ENCODE data around the gene RARG. TPM values are rescaled to one million over a fixed set of nuclear protein-coding genes. Genes with fewer than 3 reads are reported as not detected.
A peak's percentile ranks its signal among the peaks of the same experiment; 100 is the strongest.

The RARG gene
- total RNA-seq, 1 donor from 2014 or later, result 10.1 TPM

DNA sequence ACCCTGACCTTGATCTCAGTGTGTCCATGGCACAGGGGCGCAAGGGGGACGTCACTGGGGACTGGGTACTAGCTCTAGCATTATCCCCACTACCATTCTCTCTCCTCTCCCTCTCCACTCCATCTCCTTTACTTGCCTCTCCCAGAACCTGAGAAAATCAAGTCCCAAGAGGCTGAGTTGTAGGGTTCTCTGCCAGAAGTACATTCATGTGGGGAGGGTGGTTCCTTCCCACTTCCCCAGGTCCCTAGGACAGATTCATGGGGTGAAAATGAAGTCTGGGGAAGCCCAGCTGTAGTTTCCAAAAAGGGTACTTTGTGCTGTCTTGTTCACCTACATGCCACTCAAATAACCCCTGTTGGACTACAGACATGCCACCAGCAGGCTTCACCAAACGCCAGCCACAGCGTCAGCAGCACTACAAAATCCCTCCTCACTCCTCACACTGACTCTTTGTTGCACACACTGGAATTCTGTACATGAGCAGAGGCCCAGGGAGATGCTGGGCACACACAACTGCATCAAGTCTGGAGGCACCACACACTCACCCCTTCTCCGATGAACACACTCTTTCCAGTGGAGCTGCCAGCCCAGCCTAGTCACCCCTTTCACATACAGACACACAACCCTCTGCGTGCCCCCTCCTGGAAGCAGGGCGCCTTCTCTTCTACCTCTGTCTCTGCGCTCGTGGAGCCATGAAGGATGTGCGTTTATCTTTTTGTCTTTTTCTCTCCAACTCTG is 6.9 kb downstream of the RARG start:
- no peak overlapping the region for H3K27ac ChIP-seq (ENCODE audit: low read depth, low read length)
- Mint-ChIP-seq H3K9me3 (ENCODE audit: unreplicated experiment) (no peaks in the 10 kb centered on the region), H3K27me3 (ENCODE audit: low read depth, unreplicated experiment) (peaks cover 8% of the 10 kb centered on the region), H3K4me1 (ENCODE audit: low read depth, unreplicated experiment) (peaks cover 37% of the 10 kb centered on the region), H3K27ac (ENCODE audit: unreplicated experiment) (peak overlapping the region; percentile 74), H3K4me3 (ENCODE audit: unreplicated experiment) (peak overlapping the region; percentile 60), H3K36me3 (ENCODE audit: low read depth, unreplicated experiment) (peaks cover 9% of the 10 kb centered on the region)
- H3K9ac ChIP-seq (ENCODE audit: low read length), result no peak overlapping the region
- no peak overlapping the region for H2AFZ ChIP-seq (ENCODE audit: low read depth, low read length)
- H3K4me1 ChIP-seq (ENCODE audit: insufficient read depth, low read length), result peaks cover 35% of the 10 kb centered on the region
- H4K20me1 ChIP-seq (ENCODE audit: insufficient read depth, low read length), result no peaks in the 10 kb centered on the region
- DNase-seq (ENCODE audit: low read depth) (peak; percentile 27), FAIRE-seq (no peak)
- H3K79me2 ChIP-seq (ENCODE audit: insufficient read depth, low read length), result no peaks in the 10 kb centered on the region
- no peak overlapping the region for H3K4me3 ChIP-seq (ENCODE audit: insufficient read depth, low read depth, low read length)
- TF ChIP-seq, protein P1, sequence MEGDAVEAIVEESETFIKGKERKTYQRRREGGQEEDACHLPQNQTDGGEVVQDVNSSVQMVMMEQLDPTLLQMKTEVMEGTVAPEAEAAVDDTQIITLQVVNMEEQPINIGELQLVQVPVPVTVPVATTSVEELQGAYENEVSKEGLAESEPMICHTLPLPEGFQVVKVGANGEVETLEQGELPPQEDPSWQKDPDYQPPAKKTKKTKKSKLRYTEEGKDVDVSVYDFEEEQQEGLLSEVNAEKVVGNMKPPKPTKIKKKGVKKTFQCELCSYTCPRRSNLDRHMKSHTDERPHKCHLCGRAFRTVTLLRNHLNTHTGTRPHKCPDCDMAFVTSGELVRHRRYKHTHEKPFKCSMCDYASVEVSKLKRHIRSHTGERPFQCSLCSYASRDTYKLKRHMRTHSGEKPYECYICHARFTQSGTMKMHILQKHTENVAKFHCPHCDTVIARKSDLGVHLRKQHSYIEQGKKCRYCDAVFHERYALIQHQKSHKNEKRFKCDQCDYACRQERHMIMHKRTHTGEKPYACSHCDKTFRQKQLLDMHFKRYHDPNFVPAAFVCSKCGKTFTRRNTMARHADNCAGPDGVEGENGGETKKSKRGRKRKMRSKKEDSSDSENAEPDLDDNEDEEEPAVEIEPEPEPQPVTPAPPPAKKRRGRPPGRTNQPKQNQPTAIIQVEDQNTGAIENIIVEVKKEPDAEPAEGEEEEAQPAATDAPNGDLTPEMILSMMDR (IDR thresholded peaks at IDR 0.05; ENCODE audit: insufficient read depth, low read depth, low read length), result no peak
- TF ChIP-seq EZH2 (IDR thresholded peaks at IDR 0.05; ENCODE audit: insufficient read depth, low read length), result no peak
- no peak overlapping the region for H3K4me2 ChIP-seq (ENCODE audit: low read length)
- no peaks in the 10 kb centered on the region for H3K27me3 ChIP-seq (ENCODE audit: insufficient read depth, low read length)
- no peaks in the 10 kb centered on the region for H3K36me3 ChIP-seq (ENCODE audit: insufficient read depth, low read length)
- no peaks in the 10 kb centered on the region for H3K9me3 ChIP-seq (ENCODE audit: insufficient read depth, low read depth, low read length)

DNA sequence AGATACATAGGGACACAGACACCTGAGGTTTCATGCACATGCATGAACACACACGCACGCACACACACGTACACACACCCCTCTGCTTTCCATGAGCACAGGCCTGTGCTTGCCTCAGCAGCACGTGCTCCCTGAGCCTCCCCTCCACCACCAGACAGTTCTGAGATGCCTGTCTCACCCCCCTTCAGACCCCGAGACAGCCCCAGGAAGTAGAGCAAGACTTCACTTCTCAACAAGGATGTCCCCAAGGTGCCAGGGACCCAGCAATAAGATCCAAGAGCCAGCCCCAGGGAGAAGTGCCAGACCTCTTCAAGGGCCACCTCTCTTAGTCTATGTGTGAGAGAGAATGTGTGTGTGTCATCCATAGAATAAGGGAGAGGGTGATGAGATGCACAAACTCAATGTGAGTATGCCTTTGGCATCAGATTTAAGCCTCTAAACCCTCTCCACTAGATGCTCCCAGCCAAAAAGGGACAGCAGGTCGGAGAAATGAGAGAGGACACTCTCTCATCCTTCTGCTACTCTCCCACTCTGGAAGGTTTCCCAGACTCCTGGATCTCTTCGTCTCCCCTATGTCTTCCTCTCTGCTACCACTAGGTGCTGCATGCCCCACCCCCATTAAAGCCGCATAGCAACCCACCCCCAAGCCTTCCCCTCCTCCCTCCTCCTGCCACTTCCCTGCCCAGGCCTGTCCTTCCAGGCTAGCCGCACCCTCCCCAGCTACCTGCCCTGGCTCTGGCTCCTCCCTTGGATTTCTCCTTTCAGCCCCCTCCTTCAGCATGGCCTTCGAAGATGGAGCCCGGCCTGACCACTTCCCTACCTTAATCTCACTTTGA is 7.7 kb downstream of the RARG start:
- Mint-ChIP-seq H3K4me3 (ENCODE audit: unreplicated experiment) (peak overlapping the region; percentile 63), H3K4me1 (ENCODE audit: low read depth, unreplicated experiment) (peaks cover 37% of the 10 kb centered on the region), H3K36me3 (ENCODE audit: low read depth, unreplicated experiment) (peaks cover 7% of the 10 kb centered on the region), H3K27me3 (ENCODE audit: low read depth, unreplicated experiment) (peaks cover 2% of the 10 kb centered on the region), H3K27ac (ENCODE audit: unreplicated experiment) (peak overlapping the region; percentile 82), H3K9me3 (ENCODE audit: unreplicated experiment) (no peaks in the 10 kb centered on the region)
- DNase-seq (ENCODE audit: low read depth), result no peak
- FAIRE-seq, result no peak
- H3K4me2 ChIP-seq (ENCODE audit: low read length), result peak overlapping the region; percentile 60
- peaks cover 3% of the 10 kb centered on the region for H4K20me1 ChIP-seq (ENCODE audit: insufficient read depth, low read length)
- peaks cover 39% of the 10 kb centered on the region for H3K4me1 ChIP-seq (ENCODE audit: insufficient read depth, low read length)
- peaks cover 3% of the 10 kb centered on the region for H3K79me2 ChIP-seq (ENCODE audit: insufficient read depth, low read length)
- no peaks in the 10 kb centered on the region for H3K36me3 ChIP-seq (ENCODE audit: insufficient read depth, low read length)
- no peaks in the 10 kb centered on the region for H3K9me3 ChIP-seq (ENCODE audit: insufficient read depth, low read depth, low read length)
- H3K4me3 ChIP-seq (ENCODE audit: insufficient read depth, low read depth, low read length), result no peak overlapping the region
- no peak overlapping the region for H3K27ac ChIP-seq (ENCODE audit: low read depth, low read length)
- TF ChIP-seq, protein P1 (IDR thresholded peaks at IDR 0.05; ENCODE audit: insufficient read depth, low read depth, low read length), result peak; percentile 20
- TF ChIP-seq EZH2 (IDR thresholded peaks at IDR 0.05; ENCODE audit: insufficient read depth, low read length), result no peak
- H3K9ac ChIP-seq (ENCODE audit: low read length), result peak overlapping the region; percentile 29
- H3K27me3 ChIP-seq (ENCODE audit: insufficient read depth, low read length), result no peaks in the 10 kb centered on the region
- no peak overlapping the region for H2AFZ ChIP-seq (ENCODE audit: low read depth, low read length)

Data from astrocyte (in vitro differentiated cells and primary cell).